Ishikawa (cell line): ENCODE results near the gene DIP2B.

ENCODE experiments used
- CEBPB ChIP-seq: IDR thresholded peaks from 2 replicates; pipeline ENCODE4 v1.6.1; 2012
- CREB1 ChIP-seq: IDR thresholded peaks from 2 replicates; pipeline ENCODE4 v1.6.1; 2012; ENCODE audit warnings: low read depth
- EGR1 ChIP-seq: IDR thresholded peaks from 2 replicates; pipeline ENCODE4 v1.6.1; 2012
- EP300 ChIP-seq: IDR thresholded peaks from 2 replicates; pipeline ENCODE4 v1.6.1; 2012; ENCODE audit warnings: borderline replicate concordance
- FOXM1 ChIP-seq: IDR thresholded peaks from 2 replicates; pipeline ENCODE4 v1.6.1; 2012; ENCODE audit warnings: low read depth, borderline replicate concordance
- MAX ChIP-seq: IDR thresholded peaks from 2 replicates; pipeline ENCODE4 v1.6.1; 2012
- RAD21 ChIP-seq: IDR thresholded peaks from 2 replicates; pipeline ENCODE4 v1.6.1; 2012; ENCODE audit warnings: low read depth
- REST ChIP-seq: IDR thresholded peaks from 2 replicates; pipeline ENCODE4 v1.6.1; 2012; ENCODE audit warnings: low read depth, mild to moderate bottlenecking
- TAF1 ChIP-seq: IDR thresholded peaks from 2 replicates; pipeline ENCODE4 v1.6.1; 2012; ENCODE audit warnings: low read depth, mild to moderate bottlenecking
- TCF12 ChIP-seq: IDR thresholded peaks from 2 replicates; pipeline ENCODE4 v1.6.1; 2012; ENCODE audit warnings: low read depth
- YY1 ChIP-seq: IDR thresholded peaks from 2 replicates; pipeline ENCODE4 v1.6.1; 2012; ENCODE audit warnings: low read depth

- TF ChIP-seq YY1 (no peak), CREB1 (no peak), REST (no peak), RAD21 (no peak), TCF12 (no peak), EP300 (no peak), CEBPB (no peak), FOXM1 (no peak), EGR1 (no peak), TAF1 (no peak), MAX (no peak)
Observed at GRCh38 chr12:50530532-50530931, 25.7 kb downstream of the DIP2B start.
